ENCODE measurements around the gene CEP112. TPM values are rescaled to one million over a fixed set of nuclear protein-coding genes. Genes with fewer than 3 reads are reported as not detected.

Gene CEP112
- total RNA-seq, 1 experiment from 2014 or later, result 6.1 TPM

DNA sequence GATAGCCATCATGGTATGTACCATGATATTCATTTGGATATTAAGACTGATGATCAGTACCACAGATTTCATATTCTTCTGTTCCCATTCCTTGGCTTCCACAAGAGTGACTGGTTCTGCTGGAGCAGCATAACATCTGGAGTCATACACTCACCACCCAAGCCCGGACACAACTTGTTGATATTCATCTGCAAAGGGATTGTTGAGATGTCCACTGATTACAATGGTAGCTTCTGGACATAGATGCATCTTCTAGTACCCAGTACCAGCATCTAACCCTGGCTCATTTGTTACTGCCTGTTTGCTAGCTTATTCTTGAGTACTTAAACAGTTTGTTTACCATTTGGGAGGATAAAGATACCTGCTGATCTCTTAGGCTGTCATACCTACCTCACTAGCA, 394.8 kb downstream of the CEP112 start:
- ChIA-PET POLR2A (no interaction called here), CTCF (interaction anchor here (0.7 to 2.5 kb wide), 10 partner anchors 10 to 565 kb away, joined by 3 to 14 read pairs (median 4); no protein-coding TSS in a partner anchor)
- no peak overlapping the region for H3K27ac Mint-ChIP-seq
- peaks cover 3% of the 10 kb centered on the region for H3K4me1 Mint-ChIP-seq
- no peak overlapping the region for H3K4me3 Mint-ChIP-seq
- ATAC-seq (no peak), DNase-seq (ENCODE audit: low spot score) (no peak)
- peaks cover 23% of the 10 kb centered on the region for H3K9me3 Mint-ChIP-seq
- TF ChIP-seq CDX4 (CRISPR knock-in tag; IDR thresholded peaks at IDR 0.05; ENCODE audit: borderline replicate concordance), result no peak
- TF ChIP-seq GABPB1 (CRISPR knock-in tag; IDR thresholded peaks at IDR 0.05), result no peak
- TF ChIP-seq, protein P1, sequence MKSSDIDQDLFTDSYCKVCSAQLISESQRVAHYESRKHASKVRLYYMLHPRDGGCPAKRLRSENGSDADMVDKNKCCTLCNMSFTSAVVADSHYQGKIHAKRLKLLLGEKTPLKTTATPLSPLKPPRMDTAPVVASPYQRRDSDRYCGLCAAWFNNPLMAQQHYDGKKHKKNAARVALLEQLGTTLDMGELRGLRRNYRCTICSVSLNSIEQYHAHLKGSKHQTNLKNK (CRISPR knock-in tag; IDR thresholded peaks at IDR 0.05), result no peak
- no peak for TF ChIP-seq CBFB (CRISPR knock-in tag; IDR thresholded peaks at IDR 0.05; ENCODE audit: low read depth)
- no peak for TF ChIP-seq AR (CRISPR knock-in tag; IDR thresholded peaks at IDR 0.05)
- no peak for TF ChIP-seq STAT6 (CRISPR knock-in tag; conservative IDR thresholded peaks at IDR 0.05; ENCODE audit: low read depth)
- TF ChIP-seq MXD4 (CRISPR knock-in tag; IDR thresholded peaks at IDR 0.05; ENCODE audit: borderline replicate concordance), result no peak
- no peak for TF ChIP-seq MYBL2 (CRISPR knock-in tag; IDR thresholded peaks at IDR 0.05)
- TF ChIP-seq NFYB (CRISPR knock-in tag; conservative IDR thresholded peaks at IDR 0.05; ENCODE audit: low read depth), result no peak
- TF ChIP-seq, protein P2, sequence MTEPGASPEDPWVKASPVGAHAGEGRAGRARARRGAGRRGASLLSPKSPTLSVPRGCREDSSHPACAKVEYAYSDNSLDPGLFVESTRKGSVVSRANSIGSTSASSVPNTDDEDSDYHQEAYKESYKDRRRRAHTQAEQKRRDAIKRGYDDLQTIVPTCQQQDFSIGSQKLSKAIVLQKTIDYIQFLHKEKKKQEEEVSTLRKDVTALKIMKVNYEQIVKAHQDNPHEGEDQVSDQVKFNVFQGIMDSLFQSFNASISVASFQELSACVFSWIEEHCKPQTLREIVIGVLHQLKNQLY (CRISPR knock-in tag; IDR thresholded peaks at IDR 0.05), result no peak
- no peak for TF ChIP-seq SP1 (CRISPR knock-in tag; conservative IDR thresholded peaks at IDR 0.05)
- no peak for TF ChIP-seq JAZF1 (CRISPR knock-in tag; IDR thresholded peaks at IDR 0.05)
- no peak for TF ChIP-seq ESRRA (CRISPR knock-in tag; IDR thresholded peaks at IDR 0.05; ENCODE audit: borderline replicate concordance)
- no peak for TF ChIP-seq ATF3 (CRISPR knock-in tag; conservative IDR thresholded peaks at IDR 0.05)
- TF ChIP-seq GTF2I (CRISPR knock-in tag; conservative IDR thresholded peaks at IDR 0.05), result no peak
- TF ChIP-seq FOXJ3 (CRISPR knock-in tag; IDR thresholded peaks at IDR 0.05; ENCODE audit: borderline replicate concordance), result no peak
- TF ChIP-seq, protein P3, sequence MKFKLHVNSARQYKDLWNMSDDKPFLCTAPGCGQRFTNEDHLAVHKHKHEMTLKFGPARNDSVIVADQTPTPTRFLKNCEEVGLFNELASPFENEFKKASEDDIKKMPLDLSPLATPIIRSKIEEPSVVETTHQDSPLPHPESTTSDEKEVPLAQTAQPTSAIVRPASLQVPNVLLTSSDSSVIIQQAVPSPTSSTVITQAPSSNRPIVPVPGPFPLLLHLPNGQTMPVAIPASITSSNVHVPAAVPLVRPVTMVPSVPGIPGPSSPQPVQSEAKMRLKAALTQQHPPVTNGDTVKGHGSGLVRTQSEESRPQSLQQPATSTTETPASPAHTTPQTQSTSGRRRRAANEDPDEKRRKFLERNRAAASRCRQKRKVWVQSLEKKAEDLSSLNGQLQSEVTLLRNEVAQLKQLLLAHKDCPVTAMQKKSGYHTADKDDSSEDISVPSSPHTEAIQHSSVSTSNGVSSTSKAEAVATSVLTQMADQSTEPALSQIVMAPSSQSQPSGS (CRISPR knock-in tag; IDR thresholded peaks at IDR 0.05; ENCODE audit: borderline replicate concordance, low read depth), result no peak
- no peak for TF ChIP-seq SMAD4 (CRISPR knock-in tag; IDR thresholded peaks at IDR 0.05)
- no peaks in the 10 kb centered on the region; the same call in 1 of the 2 replicates for H3K27me3 Mint-ChIP-seq (ENCODE audit: low read depth)
- peaks cover 15% of the 10 kb centered on the region for H3K36me3 Mint-ChIP-seq

Measured in WTC11 (cell line).